ENCODE results near the gene ZBTB48. TPM values are rescaled to one million over a fixed set of nuclear protein-coding genes. Genes with fewer than 3 reads are reported as not detected.
"Not testable (repeated sequence)": the region's sequence is repeated elsewhere in the genome, so short reads cannot be mapped to it uniquely, and the experiment has no call there.

Gene ZBTB48
- total RNA-seq, 1 donor from 2014 or later, result 5.7 TPM

- H3K4me3 ChIP-seq (ENCODE audit: low read depth, low read length), result no peak overlapping the region
- DNase-seq (ENCODE audit: low read depth), result no peak
- no peak for TF ChIP-seq CTCF (conservative IDR thresholded peaks at IDR 0.05; ENCODE audit: low read depth, low read length)
These were observed 50.2 kb downstream of the ZBTB48 start for GRCh38 chr1:6630027-6630426.

- TF ChIP-seq CTCF (conservative IDR thresholded peaks at IDR 0.05; ENCODE audit: low read depth, low read length), result no peak
- DNase-seq (ENCODE audit: low read depth), result no peak
- H3K4me3 ChIP-seq (ENCODE audit: low read depth, low read length), result no peak overlapping the region
These were observed 51.3 kb downstream of the ZBTB48 start for GRCh38 chr1:6631058-6631457.

- no peak for TF ChIP-seq CTCF (conservative IDR thresholded peaks at IDR 0.05; ENCODE audit: low read depth, low read length)
- DNase-seq (ENCODE audit: low read depth), result no peak
- no peak overlapping the region for H3K4me3 ChIP-seq (ENCODE audit: low read depth, low read length)
These were observed 53.1 kb downstream of the ZBTB48 start for GRCh38 chr1:6632588-6633514.

GRCh38 chr1:6634371-6635052 lies 54.7 kb downstream of the ZBTB48 start:
- no peak overlapping the region for H3K4me3 ChIP-seq (ENCODE audit: low read depth, low read length)
- peak; percentile 57 for TF ChIP-seq CTCF (conservative IDR thresholded peaks at IDR 0.05; ENCODE audit: low read depth, low read length)
- DNase-seq (ENCODE audit: low read depth), result no peak

GRCh38 chr1:6635161-6635909 lies 55.5 kb downstream of the ZBTB48 start:
- TF ChIP-seq CTCF (conservative IDR thresholded peaks at IDR 0.05; ENCODE audit: low read depth, low read length), result no peak
- DNase-seq (ENCODE audit: low read depth), result no peak
- no peak overlapping the region for H3K4me3 ChIP-seq (ENCODE audit: low read depth, low read length)

- no peak for DNase-seq (ENCODE audit: low read depth)
- H3K4me3 ChIP-seq (ENCODE audit: low read depth, low read length), result no peak overlapping the region
- peak; percentile 11 for TF ChIP-seq CTCF (conservative IDR thresholded peaks at IDR 0.05; ENCODE audit: low read depth, low read length)
These were observed 56.3 kb downstream of the ZBTB48 start for GRCh38 chr1:6635910-6636760.

GRCh38 chr1:6636778-6637177 lies 57.0 kb downstream of the ZBTB48 start:
- H3K4me3 ChIP-seq (ENCODE audit: low read depth, low read length); DNase-seq (ENCODE audit: low read depth): not testable (repeated sequence)

Measured in epithelial cell of proximal tubule (primary cell).